ENCODE data around the gene ALOX15B.

ALOX15B gene

GRCh38 chr17:8038954-8039610, at the start of gene ALOX15B:
Gene ALOX15B, plus strand, starts transcription at chr17:8039059. Its CDS starts 97 bp downstream, at chr17:8039156.
- TF ChIP-seq EZH2phosphoT487 (IDR thresholded peaks at IDR 0.05; ENCODE audit: borderline replicate concordance) (no peak), CTCF (conservative IDR thresholded peaks at IDR 0.05; ENCODE audit: low read length) (no peak)
- Histone ChIP-seq H3K27me3 (ENCODE audit: insufficient read depth, low read length, poor library complexity, severe bottlenecking) (no peaks in the 10 kb centered on the region), H3K79me2 (ENCODE audit: insufficient read depth, low read length) (no peaks in the 10 kb centered on the region), H3K9me2 (replicated peaks; ENCODE audit: low read depth, low read length) (no peaks in the 10 kb centered on the region), H3K9me3 (ENCODE audit: insufficient read depth, low read depth, low read length) (no peaks in the 10 kb centered on the region), H3K4me3 (ENCODE audit: low read length, poor library complexity, severe bottlenecking) (no peak within 1 kb of the TSS), H4K20me1 (ENCODE audit: insufficient read depth, low read length, poor library complexity, severe bottlenecking) (no peaks in the 10 kb centered on the region), H2AFZ (ENCODE audit: low read length) (no peak within 1 kb of the TSS), H3F3A (ENCODE audit: low read depth) (no peaks in the 10 kb centered on the region), H3K9ac (ENCODE audit: low read depth, low read length, poor library complexity, severe bottlenecking) (no peak within 1 kb of the TSS), H3K36me3 (ENCODE audit: insufficient read depth, low read length) (no peaks in the 10 kb centered on the region), H3K4me2 (ENCODE audit: low read depth, low read length, poor library complexity, severe bottlenecking) (no peak within 1 kb of the TSS), H3K4me1 (ENCODE audit: insufficient read depth, low read length, poor library complexity, severe bottlenecking) (peaks cover 5% of the 10 kb centered on the region)

GRCh38 chr17:7989781-7990655, 48.8 kb upstream of the ALOX15B start:
- Histone ChIP-seq H3K9me3 (ENCODE audit: insufficient read depth, low read depth, low read length) (no peaks in the 10 kb centered on the region), H3K79me2 (ENCODE audit: insufficient read depth, low read length) (no peaks in the 10 kb centered on the region), H3K4me3 (ENCODE audit: low read length, poor library complexity, severe bottlenecking) (peak overlapping the region; percentile 66), H3K9ac (ENCODE audit: low read depth, low read length, poor library complexity, severe bottlenecking) (peak overlapping the region; percentile 64), H3K36me3 (ENCODE audit: insufficient read depth, low read length) (no peaks in the 10 kb centered on the region), H3K27me3 (ENCODE audit: insufficient read depth, low read length, poor library complexity, severe bottlenecking) (no peaks in the 10 kb centered on the region), H3K9me2 (replicated peaks; ENCODE audit: low read depth, low read length) (no peaks in the 10 kb centered on the region), H3K4me2 (ENCODE audit: low read depth, low read length, poor library complexity, severe bottlenecking) (peak overlapping the region; percentile 65), H2AFZ (ENCODE audit: low read length) (peak overlapping the region; percentile 95), H4K20me1 (ENCODE audit: insufficient read depth, low read length, poor library complexity, severe bottlenecking) (no peaks in the 10 kb centered on the region), H3F3A (ENCODE audit: low read depth) (peaks cover 17% of the 10 kb centered on the region), H3K4me1 (ENCODE audit: insufficient read depth, low read length, poor library complexity, severe bottlenecking) (peaks cover 14% of the 10 kb centered on the region)
- TF ChIP-seq CTCF (conservative IDR thresholded peaks at IDR 0.05; ENCODE audit: low read length) (peak; percentile 82), EZH2phosphoT487 (IDR thresholded peaks at IDR 0.05; ENCODE audit: borderline replicate concordance) (no peak)

GRCh38 chr17:7992516-7992915, 46.3 kb upstream of the ALOX15B start:
- Histone ChIP-seq H3K9me2 (replicated peaks; ENCODE audit: low read depth, low read length) (no peaks in the 10 kb centered on the region), H3K36me3 (ENCODE audit: insufficient read depth, low read length) (no peaks in the 10 kb centered on the region), H3K79me2 (ENCODE audit: insufficient read depth, low read length) (no peaks in the 10 kb centered on the region), H3K27me3 (ENCODE audit: insufficient read depth, low read length, poor library complexity, severe bottlenecking) (no peaks in the 10 kb centered on the region), H3K4me2 (ENCODE audit: low read depth, low read length, poor library complexity, severe bottlenecking) (no peak overlapping the region), H3K4me3 (ENCODE audit: low read length, poor library complexity, severe bottlenecking) (no peak overlapping the region), H3K9me3 (ENCODE audit: insufficient read depth, low read depth, low read length) (no peaks in the 10 kb centered on the region), H3K4me1 (ENCODE audit: insufficient read depth, low read length, poor library complexity, severe bottlenecking) (peaks cover 17% of the 10 kb centered on the region), H3F3A (ENCODE audit: low read depth) (peaks cover 17% of the 10 kb centered on the region), H3K9ac (ENCODE audit: low read depth, low read length, poor library complexity, severe bottlenecking) (no peak overlapping the region), H2AFZ (ENCODE audit: low read length) (no peak overlapping the region), H4K20me1 (ENCODE audit: insufficient read depth, low read length, poor library complexity, severe bottlenecking) (no peaks in the 10 kb centered on the region)
- TF ChIP-seq CTCF (conservative IDR thresholded peaks at IDR 0.05; ENCODE audit: low read length) (no peak), EZH2phosphoT487 (IDR thresholded peaks at IDR 0.05; ENCODE audit: borderline replicate concordance) (no peak)

All from Loucy (cell line).